OCI-LY7 (cell line): ENCODE measurements around the gene CYP2W1. TPM values are rescaled to one million over a fixed set of nuclear protein-coding genes. Genes with fewer than 3 reads are reported as not detected.

Source experiments
- BruUV-seq: library from RNA; stranded (reverse); fragments of 400-500 nt; replicated peaks from 2 replicates; lab custom pipeline; 2021; lab: Mats Ljungman, UMichigan
- CTCF ChIA-PET: fragments of 300-600 bp; sonication (Branson Sonifier 250); formaldehyde crosslinking; loops from one replicate; lab custom pipeline; 2022; ENCODE audit warnings: antibody characterized with exemption; ENCODE audit not compliant: unreplicated experiment; lab: Charles Lee
- POLR2A ChIA-PET: fragments of 300-600 bp; sonication (Branson Sonifier 250); formaldehyde crosslinking; loops from one replicate; lab custom pipeline; 2022; ENCODE audit warnings: antibody characterized with exemption; lab: Charles Lee
- DNase-seq: peaks from one replicate; pipeline ENCODE4 v3.0.0-alpha.2; 2015; ENCODE audit warnings: low spot score
- H2AFZ ChIP-seq: fragments of 200-600 bp; sonication (generic), shearing (Covaris generic); 2 replicates; pipeline ENCODE4 v1.6.1; 2014; ENCODE audit warnings: mild to moderate bottlenecking, antibody characterized with exemption, low read length, moderate library complexity
- H3K27ac ChIP-seq: fragments of 200-600 bp; sonication (generic); 2 replicates; pipeline ENCODE4 v1.5.1; 2014; ENCODE audit warnings: mixed run types, low read depth, mild to moderate bottlenecking, moderate library complexity, low read length, inconsistent platforms; ENCODE audit not compliant: poor library complexity, severe bottlenecking
- H3K36me3 ChIP-seq: fragments of 200-600 bp; sonication (generic); 2 replicates; pipeline ENCODE4 v1.6.1; 2014; ENCODE audit warnings: mild to moderate bottlenecking, antibody characterized with exemption, low read length, moderate library complexity, mixed read lengths; ENCODE audit not compliant: insufficient read depth
- H3K4me1 ChIP-seq: fragments of 200-600 bp; sonication (generic); 2 replicates; pipeline ENCODE4 v1.5.1; 2014; ENCODE audit warnings: mild to moderate bottlenecking, low read length; ENCODE audit not compliant: insufficient read depth, poor library complexity, severe bottlenecking
- H3K4me2 ChIP-seq: fragments of 200-600 bp; sonication (generic); 2 replicates; pipeline ENCODE4 v1.6.1; 2014; ENCODE audit warnings: mild to moderate bottlenecking, low read length
- H3K4me3 ChIP-seq: fragments of 200-600 bp; sonication (generic); 2 replicates; pipeline ENCODE4 v1.5.1; 2014; ENCODE audit warnings: mild to moderate bottlenecking, low read depth, low read length; ENCODE audit not compliant: poor library complexity, severe bottlenecking
- H3K79me2 ChIP-seq: fragments of 200-600 bp; sonication (generic); 2 replicates; pipeline ENCODE4 v1.6.1; 2016; ENCODE audit warnings: low read depth, mild to moderate bottlenecking, low read length, moderate library complexity, mixed read lengths; ENCODE audit not compliant: insufficient read depth
- H3K9me2 ChIP-seq: fragments of 200-600 bp; sonication (generic); 2 replicates; pipeline ENCODE4 v1.6.1; 2016; ENCODE audit warnings: mild to moderate bottlenecking, low read length, mixed read lengths; ENCODE audit not compliant: insufficient read depth
- H3K9me3 ChIP-seq: fragments of 200-600 bp; sonication (generic); 2 replicates; pipeline ENCODE4 v1.6.1; 2014; ENCODE audit warnings: mild to moderate bottlenecking, mixed run types, low read length, mixed read lengths
- H4K20me1 ChIP-seq: fragments of 200-600 bp; sonication (generic); 2 replicates; pipeline ENCODE4 v1.6.1; 2014; ENCODE audit warnings: mild to moderate bottlenecking, antibody characterized with exemption, low read length, moderate library complexity, mixed read lengths; ENCODE audit not compliant: insufficient read depth
- EZH2phosphoT487 ChIP-seq: fragments of 200-600 bp; sonication (generic); IDR thresholded peaks from 2 replicates; pipeline ENCODE4 v1.6.1; 2018; ENCODE audit warnings: low read depth, borderline replicate concordance, mild to moderate bottlenecking, mixed run types, antibody characterized with exemption, low read length, moderate library complexity, mixed read lengths
- intact Hi-C: fragments of 100-400 bp; cut with micrococcal nuclease; formaldehyde crosslinking; loops from one replicate; pipeline ENCODE4 v1.10.0; 2022; ENCODE audit not compliant: unreplicated experiment
- total RNA-seq, 2 experiments: library from RNA; depleted of rRNA in 1 of 2; stranded (reverse); fragments of >200 nt in 1 of 2; shearing (Covaris generic) in 1 of 2; gene quantifications; 2 replicates each; pipeline ENCODE4 v1.2.3, GENCODE V29; 2014 to 2022
- TF ChIP-seq, protein P1 (sequence below): fragments of 200-600 bp; sonication (generic); conservative IDR thresholded peaks from 2 replicates; pipeline ENCODE4 v1.5.1; 2014; ENCODE audit warnings: mild to moderate bottlenecking, antibody characterized with exemption, low read length, moderate library complexity, mixed read lengths

Gene CYP2W1
- total RNA-seq, 2 experiments from 2014 or later = 1.3 TPM; not detected in 1

DNA sequence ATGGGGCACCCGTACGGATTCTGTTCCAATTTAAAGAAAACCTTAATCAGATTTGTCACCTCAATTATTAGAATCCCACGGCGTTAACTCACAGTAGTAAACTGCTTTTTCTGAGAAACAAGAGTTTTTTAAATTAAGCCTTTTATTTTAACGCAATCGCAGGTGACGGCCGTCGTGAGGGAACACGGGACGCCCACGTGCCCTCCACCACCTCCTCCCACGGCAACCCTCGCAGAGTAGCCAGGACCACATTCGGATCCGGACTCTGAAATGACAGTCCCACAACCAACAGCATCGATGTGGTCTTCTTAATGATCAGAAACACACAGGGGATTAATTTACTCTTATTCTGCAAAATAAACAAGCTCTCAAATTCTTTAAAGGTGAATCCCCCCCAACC, 39.4 kb downstream of the CYP2W1 start:
- BruUV-seq = no TSS peak
- Histone ChIP-seq H3K4me1 (peaks cover 80% of the 10 kb centered on the region), H3K9me3 (no peaks in the 10 kb centered on the region), H3K4me2 (peak overlapping the region; percentile 96; the same call in 1 of the 2 replicates), H3K9me2 (no peaks in the 10 kb centered on the region), H3K36me3 (peaks cover 64% of the 10 kb centered on the region), H3K79me2 (peaks cover 40% of the 10 kb centered on the region; the same call in 1 of the 2 replicates), H3K27ac (no peak overlapping the region), H3K4me3 (no peak overlapping the region), H2AFZ (no peak overlapping the region), H4K20me1 (no peaks in the 10 kb centered on the region)
- intact Hi-C loops = no loop called here
- CTCF ChIA-PET = interaction anchor here (0.8 kb wide), 1 partner anchor 63 kb away, joined by 3 read pairs; no protein-coding TSS in a partner anchor
- TF ChIP-seq, protein P1, sequence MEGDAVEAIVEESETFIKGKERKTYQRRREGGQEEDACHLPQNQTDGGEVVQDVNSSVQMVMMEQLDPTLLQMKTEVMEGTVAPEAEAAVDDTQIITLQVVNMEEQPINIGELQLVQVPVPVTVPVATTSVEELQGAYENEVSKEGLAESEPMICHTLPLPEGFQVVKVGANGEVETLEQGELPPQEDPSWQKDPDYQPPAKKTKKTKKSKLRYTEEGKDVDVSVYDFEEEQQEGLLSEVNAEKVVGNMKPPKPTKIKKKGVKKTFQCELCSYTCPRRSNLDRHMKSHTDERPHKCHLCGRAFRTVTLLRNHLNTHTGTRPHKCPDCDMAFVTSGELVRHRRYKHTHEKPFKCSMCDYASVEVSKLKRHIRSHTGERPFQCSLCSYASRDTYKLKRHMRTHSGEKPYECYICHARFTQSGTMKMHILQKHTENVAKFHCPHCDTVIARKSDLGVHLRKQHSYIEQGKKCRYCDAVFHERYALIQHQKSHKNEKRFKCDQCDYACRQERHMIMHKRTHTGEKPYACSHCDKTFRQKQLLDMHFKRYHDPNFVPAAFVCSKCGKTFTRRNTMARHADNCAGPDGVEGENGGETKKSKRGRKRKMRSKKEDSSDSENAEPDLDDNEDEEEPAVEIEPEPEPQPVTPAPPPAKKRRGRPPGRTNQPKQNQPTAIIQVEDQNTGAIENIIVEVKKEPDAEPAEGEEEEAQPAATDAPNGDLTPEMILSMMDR = no peak
- TF ChIP-seq EZH2phosphoT487 = no peak
- POLR2A ChIA-PET = interaction anchor here (0.5 kb wide), 1 partner anchor 1071 kb away, joined by 3 read pairs; no protein-coding TSS in a partner anchor
- DNase-seq = no peak

DNA sequence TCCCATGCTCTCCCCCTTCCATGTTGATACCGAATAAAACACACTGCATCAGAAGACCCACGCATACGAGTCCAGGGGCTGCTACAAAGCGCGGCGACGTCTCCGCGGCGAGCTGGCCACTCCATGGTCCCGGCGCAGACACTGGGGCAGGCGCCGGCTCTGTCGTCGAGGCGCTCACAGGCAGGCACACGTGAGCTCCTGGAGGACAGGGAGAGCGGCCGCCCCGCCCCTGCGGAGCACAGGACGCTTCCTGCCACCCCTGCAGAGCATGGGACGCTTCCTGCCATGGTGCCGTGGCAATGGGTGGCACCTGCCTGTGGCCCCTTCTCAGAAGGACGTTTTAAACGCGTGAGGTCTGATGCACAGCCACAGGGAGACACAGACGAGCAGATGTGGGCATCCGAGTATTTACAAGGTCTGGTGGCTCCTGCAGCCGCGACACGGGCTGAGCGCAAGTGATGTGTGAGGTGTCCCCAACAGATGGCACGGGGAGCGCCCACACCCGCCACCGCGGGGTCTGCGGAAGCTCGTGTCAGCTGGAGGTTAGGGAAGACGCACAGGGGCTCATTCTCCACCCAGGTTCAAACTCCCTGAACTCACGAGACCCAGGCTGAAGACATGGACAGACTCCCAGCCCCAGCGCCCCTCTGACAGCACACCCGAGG, 40.0 kb downstream of the CYP2W1 start:
- peak; percentile 64 for DNase-seq
- CTCF ChIA-PET = interaction anchor here (0.8 to 1.1 kb wide), 2 partner anchors 43 to 63 kb away, joined by 3 read pairs; no protein-coding TSS in a partner anchor

More for the DNA sequence above, 40.0 kb downstream of the CYP2W1 start:
- H3K9me3 ChIP-seq = no peaks in the 10 kb centered on the region
- no TSS peak for BruUV-seq
- peaks cover 44% of the 10 kb centered on the region; the same call in 1 of the 2 replicates for H3K79me2 ChIP-seq
- TF ChIP-seq, protein P1 = no peak
- no peak for TF ChIP-seq EZH2phosphoT487
- POLR2A ChIA-PET = interaction anchor here (0.6 kb wide), 1 partner anchor 113 kb away, joined by 3 read pairs; no protein-coding TSS in a partner anchor
- no peaks in the 10 kb centered on the region for H4K20me1 ChIP-seq
- H2AFZ ChIP-seq = no peak overlapping the region
- H3K27ac ChIP-seq = peak overlapping the region; percentile 95
- H3K36me3 ChIP-seq = peaks cover 59% of the 10 kb centered on the region
- peak overlapping the region; percentile 96 for H3K4me2 ChIP-seq
- H3K4me3 ChIP-seq = peak overlapping the region; percentile 55
- no peaks in the 10 kb centered on the region for H3K9me2 ChIP-seq
- intact Hi-C loops = no loop called here
- peaks cover 80% of the 10 kb centered on the region for H3K4me1 ChIP-seq
